ENCODE data around the gene AOPEP. TPM values are rescaled to one million over a fixed set of nuclear protein-coding genes. Genes with fewer than 3 reads are reported as not detected.

AOPEP gene
- total and polyA plus RNA-seq, 2 of the 13 experiments (the other 11 are each of a cell fraction or from before 2014, with no cell fraction given), result 22.2 to 41.6 TPM

DNA sequence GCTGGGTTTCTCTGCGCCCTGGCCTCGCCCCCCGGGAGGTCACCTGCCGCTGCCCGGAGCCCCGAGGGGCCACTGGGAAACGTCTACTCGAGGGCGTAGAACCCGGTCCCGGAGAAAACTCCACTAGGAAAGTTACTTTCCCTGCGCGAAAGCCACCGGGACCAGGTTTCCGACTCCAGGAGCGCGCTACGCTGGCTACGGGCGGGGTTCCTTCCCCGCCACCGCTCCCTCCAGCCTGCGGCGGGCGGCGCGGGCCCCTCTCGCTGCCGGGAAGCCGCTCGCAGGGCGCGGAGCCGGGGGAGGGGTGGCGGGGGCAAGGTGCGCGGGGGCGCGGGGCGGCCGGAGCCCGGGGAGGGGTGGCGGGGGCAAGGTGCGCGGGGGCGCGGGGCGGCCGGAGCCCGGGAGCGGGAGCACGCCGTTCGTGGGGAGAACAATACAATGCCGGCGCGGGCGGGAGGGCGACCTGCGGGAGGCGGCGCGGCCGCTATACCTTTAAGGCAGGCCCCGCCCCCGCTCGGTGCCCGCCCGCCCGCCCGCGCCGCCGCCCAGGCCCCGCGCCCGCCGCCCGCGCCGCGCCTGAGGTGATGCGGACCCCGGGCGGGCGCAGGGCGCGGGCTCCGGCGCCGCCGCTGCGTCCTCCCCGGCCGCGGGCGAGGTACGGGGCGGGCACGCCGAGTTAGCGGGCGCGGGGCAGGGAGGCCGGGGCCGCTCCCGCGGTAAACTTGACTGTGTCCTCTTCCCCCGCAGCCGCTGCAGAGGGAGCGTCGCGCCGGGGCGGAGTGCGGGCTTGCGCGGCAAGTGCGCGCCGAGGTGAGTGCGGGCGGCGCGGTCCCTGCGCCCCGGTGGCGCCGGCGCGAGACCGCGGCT is 278.1 kb downstream of the AOPEP start (continued):
- TF ChIP-seq, protein P1, sequence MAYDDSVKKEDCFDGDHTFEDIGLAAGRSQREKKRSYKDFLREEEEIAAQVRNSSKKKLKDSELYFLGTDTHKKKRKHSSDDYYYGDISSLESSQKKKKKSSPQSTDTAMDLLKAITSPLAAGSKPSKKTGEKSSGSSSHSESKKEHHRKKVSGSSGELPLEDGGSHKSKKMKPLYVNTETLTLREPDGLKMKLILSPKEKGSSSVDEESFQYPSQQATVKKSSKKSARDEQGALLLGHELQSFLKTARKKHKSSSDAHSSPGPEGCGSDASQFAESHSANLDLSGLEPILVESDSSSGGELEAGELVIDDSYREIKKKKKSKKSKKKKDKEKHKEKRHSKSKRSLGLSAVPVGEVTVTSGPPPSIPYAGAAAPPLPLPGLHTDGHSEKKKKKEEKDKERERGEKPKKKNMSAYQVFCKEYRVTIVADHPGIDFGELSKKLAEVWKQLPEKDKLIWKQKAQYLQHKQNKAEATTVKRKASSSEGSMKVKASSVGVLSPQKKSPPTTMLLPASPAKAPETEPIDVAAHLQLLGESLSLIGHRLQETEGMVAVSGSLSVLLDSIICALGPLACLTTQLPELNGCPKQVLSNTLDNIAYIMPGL (CRISPR knock-in tag; IDR thresholded peaks at IDR 0.05; ENCODE audit: borderline replicate concordance in 1 of 2, low read depth in 1 of 2), result 0 out of 4 replicates have a peak, but pooled peaks have one; percentile 11 to 38
- TF ChIP-seq, protein P2, sequence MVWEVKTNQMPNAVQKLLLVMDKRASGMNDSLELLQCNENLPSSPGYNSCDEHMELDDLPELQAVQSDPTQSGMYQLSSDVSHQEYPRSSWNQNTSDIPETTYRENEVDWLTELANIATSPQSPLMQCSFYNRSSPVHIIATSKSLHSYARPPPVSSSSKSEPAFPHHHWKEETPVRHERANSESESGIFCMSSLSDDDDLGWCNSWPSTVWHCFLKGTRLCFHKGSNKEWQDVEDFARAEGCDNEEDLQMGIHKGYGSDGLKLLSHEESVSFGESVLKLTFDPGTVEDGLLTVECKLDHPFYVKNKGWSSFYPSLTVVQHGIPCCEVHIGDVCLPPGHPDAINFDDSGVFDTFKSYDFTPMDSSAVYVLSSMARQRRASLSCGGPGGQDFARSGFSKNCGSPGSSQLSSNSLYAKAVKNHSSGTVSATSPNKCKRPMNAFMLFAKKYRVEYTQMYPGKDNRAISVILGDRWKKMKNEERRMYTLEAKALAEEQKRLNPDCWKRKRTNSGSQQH (CRISPR knock-in tag; IDR thresholded peaks at IDR 0.05; ENCODE audit: low read depth), result no peak
- TF ChIP-seq TBX3 (IDR thresholded peaks at IDR 0.05; ENCODE audit: borderline replicate concordance) (no peak), ZNF607 (CRISPR knock-in tag; IDR thresholded peaks at IDR 0.05; ENCODE audit: borderline replicate concordance) (peak; percentile 25; the same call in 1 of the 2 replicates), MTA1 (CRISPR knock-in tag; IDR thresholded peaks at IDR 0.05; ENCODE audit: borderline replicate concordance) (no peak)
- TF ChIP-seq, protein P3, sequence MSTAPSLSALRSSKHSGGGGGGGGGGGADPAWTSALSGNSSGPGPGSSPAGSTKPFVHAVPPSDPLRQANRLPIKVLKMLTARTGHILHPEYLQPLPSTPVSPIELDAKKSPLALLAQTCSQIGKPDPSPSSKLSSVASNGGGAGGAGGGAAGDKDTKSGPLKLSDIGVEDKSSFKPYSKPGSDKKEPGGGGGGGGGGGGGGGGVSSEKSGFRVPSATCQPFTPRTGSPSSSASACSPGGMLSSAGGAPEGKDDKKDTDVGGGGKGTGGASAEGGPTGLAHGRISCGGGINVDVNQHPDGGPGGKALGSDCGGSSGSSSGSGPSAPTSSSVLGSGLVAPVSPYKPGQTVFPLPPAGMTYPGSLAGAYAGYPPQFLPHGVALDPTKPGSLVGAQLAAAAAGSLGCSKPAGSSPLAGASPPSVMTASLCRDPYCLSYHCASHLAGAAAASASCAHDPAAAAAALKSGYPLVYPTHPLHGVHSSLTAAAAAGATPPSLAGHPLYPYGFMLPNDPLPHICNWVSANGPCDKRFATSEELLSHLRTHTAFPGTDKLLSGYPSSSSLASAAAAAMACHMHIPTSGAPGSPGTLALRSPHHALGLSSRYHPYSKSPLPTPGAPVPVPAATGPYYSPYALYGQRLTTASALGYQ (CRISPR knock-in tag; IDR thresholded peaks at IDR 0.05), result no peak
